GM23338 (cell line): ENCODE measurements around the gene SMURF2. TPM values are rescaled to one million over a fixed set of nuclear protein-coding genes. Genes with fewer than 3 reads are reported as not detected.
A peak's percentile ranks its signal among the peaks of the same experiment; 100 is the strongest.

Experiments used
- ATAC-seq: fragments of 200-7000 bp; cut with Tn5 transposase; 3 replicates; pipeline ENCODE4 v1.9.1; 2020
- DNase-seq: peaks from one replicate; pipeline ENCODE4 v3.0.0-alpha.2; 2015; ENCODE audit warnings: low spot score
- H2AFZ ChIP-seq: fragments of 200-600 bp; sonication (generic); 2 replicates; pipeline ENCODE4 v1.8.0; 2016; ENCODE audit warnings: antibody characterized with exemption, mild to moderate bottlenecking, moderate library complexity
- H3F3A ChIP-seq: fragments of 200-600 bp; sonication (generic); replicated peaks from 2 replicates; pipeline ENCODE4 v1.8.0; 2017; ENCODE audit warnings: antibody characterized with exemption, mixed run types, low read depth
- H3K27ac ChIP-seq: fragments of 200-600 bp; sonication (generic); 2 replicates; pipeline ENCODE4 v1.6.1; 2016; ENCODE audit warnings: low read depth
- H3K27me3 ChIP-seq: fragments of 200-600 bp; sonication (generic); 2 replicates; pipeline ENCODE4 v1.8.0; 2016; ENCODE audit warnings: mild to moderate bottlenecking, mixed run types, moderate library complexity; ENCODE audit not compliant: insufficient read depth
- H3K36me3 ChIP-seq: fragments of 200-600 bp; sonication (generic); 2 replicates; pipeline ENCODE4 v1.8.0; 2016; ENCODE audit warnings: mild to moderate bottlenecking; ENCODE audit not compliant: insufficient read depth
- H3K4me1 ChIP-seq: fragments of 200-600 bp; sonication (generic); 2 replicates; pipeline ENCODE4 v1.8.0; 2016; ENCODE audit warnings: mild to moderate bottlenecking, moderate library complexity; ENCODE audit not compliant: insufficient read depth
- H3K4me2 ChIP-seq: fragments of 200-600 bp; sonication (generic); 2 replicates; pipeline ENCODE4 v1.7.1; 2017; ENCODE audit warnings: mixed run types
- H3K4me3 ChIP-seq: fragments of 200-600 bp; sonication (generic); 2 replicates; pipeline ENCODE4 v1.6.1; 2016; ENCODE audit warnings: mixed run types
- H3K79me2 ChIP-seq: fragments of 200-600 bp; sonication (generic); replicated peaks from 2 replicates; pipeline ENCODE4 v1.8.0; 2017; ENCODE audit warnings: mild to moderate bottlenecking; ENCODE audit not compliant: insufficient read depth
- H3K9me2 ChIP-seq: fragments of 200-600 bp; sonication (generic); 2 replicates; pipeline ENCODE4 v1.8.0; 2017; ENCODE audit not compliant: insufficient read depth
- H4K20me1 ChIP-seq: fragments of 200-600 bp; sonication (generic); replicated peaks from 2 replicates; pipeline ENCODE4 v1.8.0; 2017; ENCODE audit warnings: mild to moderate bottlenecking; ENCODE audit not compliant: insufficient read depth
- H3K27ac Mint-ChIP-seq: 2 replicates; pipeline ENCODE4 v1.8.0; 2020; ENCODE audit warnings: inconsistent platforms, mild to moderate bottlenecking, moderate library complexity, mixed read lengths
- H3K27me3 Mint-ChIP-seq: 3 replicates; pipeline ENCODE4 v1.8.0; 2022; ENCODE audit warnings: low read depth, mild to moderate bottlenecking, moderate library complexity, mixed read lengths, inconsistent platforms; ENCODE audit not compliant: insufficient read depth, poor library complexity
- H3K36me3 Mint-ChIP-seq: 3 replicates; pipeline ENCODE4 v1.8.0; 2021; ENCODE audit warnings: low read depth, mild to moderate bottlenecking, inconsistent platforms, moderate library complexity, mixed read lengths
- H3K4me1 Mint-ChIP-seq: 3 replicates; pipeline ENCODE4 v1.8.0; 2020; ENCODE audit warnings: mild to moderate bottlenecking, inconsistent platforms, mixed read lengths
- H3K4me3 Mint-ChIP-seq: 3 replicates; pipeline ENCODE4 v1.8.0; 2021; ENCODE audit warnings: moderate library complexity, mild to moderate bottlenecking, inconsistent platforms, mixed read lengths
- H3K9me3 Mint-ChIP-seq: 3 replicates; pipeline ENCODE4 v1.8.0; 2020; ENCODE audit warnings: moderate library complexity, mild to moderate bottlenecking, inconsistent platforms, mixed read lengths
- CREB1 ChIP-seq: fragments of 250-450 bp; sonication (Bioruptor Pico); IDR thresholded peaks from 2 replicates; pipeline ENCODE4 v1.5.0; 2020; ENCODE audit warnings: low read depth, mild to moderate bottlenecking, moderate library complexity
- EZH2 ChIP-seq: fragments of 200-600 bp; sonication (generic); IDR thresholded peaks from one replicate; pipeline ENCODE4 v1.8.0; 2017; ENCODE audit warnings: antibody characterized with exemption, mild to moderate bottlenecking, low read depth; ENCODE audit not compliant: unreplicated experiment
- JUNB ChIP-seq: IDR thresholded peaks from one replicate; pipeline ENCODE4 v1.6.1; 2016; ENCODE audit warnings: antibody characterized with exemption; ENCODE audit not compliant: unreplicated experiment
- NANOG ChIP-seq: IDR thresholded peaks from 2 replicates; pipeline ENCODE4 v1.6.1; 2016; ENCODE audit warnings: antibody characterized with exemption, borderline replicate concordance
- POLR2AphosphoS5 ChIP-seq: IDR thresholded peaks from 2 replicates; pipeline ENCODE4 v1.6.1; 2016; ENCODE audit warnings: antibody characterized with exemption, low read depth
- microRNA-seq: library from miRNA; unstranded; fragments of <30 nt; microRNA quantifications from one replicate; pipeline ENCODE4, GENCODE V29; 2017
- polyA plus RNA-seq: library from polyadenylated mRNA; unstranded; fragments of >200 nt; fragmentation: Nextera tagmentation; extraction: Ambion mirVana; gene quantifications from 2 replicates; pipeline ENCODE4 v1.2.1, GENCODE V29; 2016
- small RNA-seq: library from RNA; depleted of rRNA; stranded (forward); fragments of <200 nt; gene quantifications from one replicate; pipeline ENCODE3, GENCODE V24; 2014; ENCODE audit warnings: low replicate concordance
- total RNA-seq: library from RNA; depleted of rRNA; stranded (reverse); fragments of >200 nt; shearing (Covaris generic); gene quantifications from 2 replicates; pipeline ENCODE4 v1.2.3, GENCODE V29; 2014; rRNA removed
- TF ChIP-seq, protein P1 (sequence below), 2 experiments: fragments of 200-600 bp in 1 of 2; sonication (generic) in 1 of 2; conservative IDR thresholded peaks; 2 replicates each; pipeline versions ENCODE4 v1.5.1 to v1.6.1; 2016 to 2017; ENCODE audit warnings: antibody characterized with exemption in 2 of 2, low read depth in 2 of 2, mild to moderate bottlenecking in 2 of 2, moderate library complexity in 1 of 2

SMURF2 gene
- total and polyA plus RNA-seq, 2 experiments from 2014 or later, result 12.1 to 29.6 TPM

DNA sequence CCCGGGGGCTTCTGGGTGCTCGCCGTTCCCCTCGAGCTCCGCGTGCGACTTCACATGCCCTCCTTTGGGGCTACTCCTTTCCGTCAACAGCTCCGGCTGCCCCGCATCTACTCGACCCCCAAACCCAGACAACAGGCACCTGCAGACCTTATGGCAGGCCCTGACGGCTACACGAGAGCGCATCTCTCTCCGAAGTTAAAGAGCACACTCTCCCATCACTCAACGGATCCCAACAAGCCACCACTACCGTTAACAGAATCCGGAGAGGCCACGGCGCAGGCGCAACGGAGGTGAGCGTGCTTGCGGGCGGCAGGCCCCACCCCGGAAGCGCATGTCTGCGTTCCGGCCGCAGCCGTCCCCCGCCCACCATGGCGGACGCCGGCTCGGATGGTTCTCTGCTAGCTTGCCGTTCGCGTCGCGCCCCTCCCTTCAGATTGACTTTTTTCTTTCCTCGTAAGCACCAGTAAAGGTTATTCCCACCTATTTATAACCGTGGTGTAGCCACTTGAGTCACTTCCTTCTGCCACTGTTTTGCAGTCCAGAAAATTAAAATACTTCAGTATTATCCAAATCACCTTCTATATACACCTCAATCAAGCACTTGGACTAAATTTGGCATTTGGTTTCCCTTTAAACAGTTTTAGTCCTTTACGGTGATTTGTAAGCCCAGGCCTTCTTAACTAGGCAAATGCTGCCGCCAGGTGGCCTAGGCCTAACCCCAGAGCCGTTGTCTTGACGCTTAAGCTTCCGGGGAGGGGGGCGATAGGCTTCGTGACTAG is 165.1 kb downstream of the SMURF2 start, which contains the start of gene POLG2:
TSS of gene POLG2 (minus strand) at position 269 of the 779 bp plus-strand sequence. CDS start at position 183, 86 bp downstream.
- peak within 1 kb of the TSS; percentile 84 for H3K4me2 ChIP-seq
- H3K4me3 ChIP-seq, result peak within 1 kb of the TSS; percentile 60
- H3K4me1 ChIP-seq, result peaks cover 10% of the 10 kb centered on the region
- peaks cover 65% of the 10 kb centered on the region for H3K79me2 ChIP-seq
- H3K27me3 ChIP-seq, result no peaks in the 10 kb centered on the region
- peak; percentile 86 for TF ChIP-seq POLR2AphosphoS5
- no peak for TF ChIP-seq NANOG
- TF ChIP-seq EZH2, result no peak
- TF ChIP-seq CREB1 (CRISPR knock-in tag), result peak; percentile 40; the same call in 1 of the 2 replicates
- TF ChIP-seq, protein P1, sequence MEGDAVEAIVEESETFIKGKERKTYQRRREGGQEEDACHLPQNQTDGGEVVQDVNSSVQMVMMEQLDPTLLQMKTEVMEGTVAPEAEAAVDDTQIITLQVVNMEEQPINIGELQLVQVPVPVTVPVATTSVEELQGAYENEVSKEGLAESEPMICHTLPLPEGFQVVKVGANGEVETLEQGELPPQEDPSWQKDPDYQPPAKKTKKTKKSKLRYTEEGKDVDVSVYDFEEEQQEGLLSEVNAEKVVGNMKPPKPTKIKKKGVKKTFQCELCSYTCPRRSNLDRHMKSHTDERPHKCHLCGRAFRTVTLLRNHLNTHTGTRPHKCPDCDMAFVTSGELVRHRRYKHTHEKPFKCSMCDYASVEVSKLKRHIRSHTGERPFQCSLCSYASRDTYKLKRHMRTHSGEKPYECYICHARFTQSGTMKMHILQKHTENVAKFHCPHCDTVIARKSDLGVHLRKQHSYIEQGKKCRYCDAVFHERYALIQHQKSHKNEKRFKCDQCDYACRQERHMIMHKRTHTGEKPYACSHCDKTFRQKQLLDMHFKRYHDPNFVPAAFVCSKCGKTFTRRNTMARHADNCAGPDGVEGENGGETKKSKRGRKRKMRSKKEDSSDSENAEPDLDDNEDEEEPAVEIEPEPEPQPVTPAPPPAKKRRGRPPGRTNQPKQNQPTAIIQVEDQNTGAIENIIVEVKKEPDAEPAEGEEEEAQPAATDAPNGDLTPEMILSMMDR (conservative IDR thresholded peaks at IDR 0.05; ENCODE audit: low read depth in 2 of 2), result peak; percentile 58 to 76
- Mint-ChIP-seq H3K4me3 (peak within 1 kb of the TSS; percentile 100), H3K9me3 (peaks cover 5% of the 10 kb centered on the region), H3K27ac (peak within 1 kb of the TSS; percentile 98), H3K4me1 (peaks cover 51% of the 10 kb centered on the region), H3K36me3 (peaks cover 84% of the 10 kb centered on the region), H3K27me3 (peaks cover 29% of the 10 kb centered on the region)
- H3K36me3 ChIP-seq, result peaks cover 42% of the 10 kb centered on the region
- peaks cover 47% of the 10 kb centered on the region for H3F3A ChIP-seq
- peak within 1 kb of the TSS; percentile 93 for H3K27ac ChIP-seq
- H2AFZ ChIP-seq, result no peak within 1 kb of the TSS
- ATAC-seq (peak; percentile 82), DNase-seq (peak; percentile 96)
- no peaks in the 10 kb centered on the region for H3K9me2 ChIP-seq
- peaks cover 29% of the 10 kb centered on the region for H4K20me1 ChIP-seq

DNA sequence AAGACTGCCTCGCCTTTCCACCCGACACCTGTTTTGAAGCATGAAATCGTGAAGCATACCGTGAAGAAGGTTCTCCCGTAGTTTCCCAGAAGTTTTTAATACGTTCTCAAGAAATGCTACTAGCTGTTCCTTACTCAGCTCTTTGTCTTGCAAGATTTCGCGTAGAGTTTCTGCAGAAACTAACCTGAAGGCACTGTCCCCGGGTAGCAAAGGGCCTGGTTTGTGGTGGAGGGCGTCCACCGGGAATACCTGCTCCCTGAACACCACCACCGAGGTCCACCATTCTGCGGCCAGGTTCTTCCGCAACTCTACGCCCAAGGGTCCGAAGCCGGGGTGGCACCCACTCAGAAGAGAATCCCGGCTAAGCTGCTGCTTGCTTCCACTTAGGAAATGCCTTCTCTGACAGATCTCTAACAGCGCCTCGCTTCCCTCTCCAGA is 165.7 kb downstream of the SMURF2 start:
- TF ChIP-seq EZH2, result no peak
- no peak for TF ChIP-seq JUNB
- TF ChIP-seq, protein P1 (conservative IDR thresholded peaks at IDR 0.05; ENCODE audit: low read depth in 2 of 2), result no peak
- peaks cover 11% of the 10 kb centered on the region for H3K9me3 Mint-ChIP-seq
- DNase-seq, result peak; percentile 21
- H3K27me3 Mint-ChIP-seq, result peaks cover 29% of the 10 kb centered on the region
- peaks cover 45% of the 10 kb centered on the region for H3K4me1 Mint-ChIP-seq
- ATAC-seq, result peak; percentile 7
- Histone ChIP-seq H3K4me1 (peaks cover 10% of the 10 kb centered on the region), H3K27ac (0 out of 2 replicates have a peak overlapping the region, but pooled peaks have one; percentile 18), H3K4me3 (peak overlapping the region; percentile 60), H3K9me2 (no peaks in the 10 kb centered on the region), H3K27me3 (no peaks in the 10 kb centered on the region), H3F3A (peaks cover 43% of the 10 kb centered on the region), H3K79me2 (peaks cover 59% of the 10 kb centered on the region), H3K36me3 (peaks cover 42% of the 10 kb centered on the region), H4K20me1 (peaks cover 25% of the 10 kb centered on the region), H3K4me2 (peak overlapping the region; percentile 84), H2AFZ (no peak overlapping the region)
- H3K27ac Mint-ChIP-seq, result peak overlapping the region; percentile 98
- H3K36me3 Mint-ChIP-seq, result peaks cover 84% of the 10 kb centered on the region
- H3K4me3 Mint-ChIP-seq, result peak overlapping the region; percentile 100

Small RNA genes lying within 50 kb of the gene (microRNA-seq; reads per million reads assigned to microRNA genes)
- gene MIR3064 (0.89 reads per million), gene MIR5047 (not detected)

Small RNA genes lying within 50 kb of the gene (small RNA-seq; reads per million reads assigned to genes)
- gene AC009994.1, result not detected

Other genes with a start within 250 kb of the SMURF2 start
- not detected in 2 replicates for gene MILR1, start 213.2 kb downstream of the SMURF2 start, total RNA-seq
- 0.39 TPM in 1 of 2 replicates, not detected in the other for gene MILR1, start 213.2 kb downstream of the SMURF2 start, polyA plus RNA-seq
- 19.8 and 20.2 TPM in 2 replicates for gene POLG2, start 165.3 kb downstream of the SMURF2 start, total RNA-seq
- 27.7 and 28.0 TPM in 2 replicates for gene POLG2, start 165.3 kb downstream of the SMURF2 start, polyA plus RNA-seq
- 399 and 400 TPM in 2 replicates for gene DDX5, start 156.0 kb downstream of the SMURF2 start, total RNA-seq
- gene DDX5, start 156.0 kb downstream of the SMURF2 start, polyA plus RNA-seq, result 367 and 447 TPM in 2 replicates
- gene CEP95, start 155.3 kb downstream of the SMURF2 start, total RNA-seq, result 41.1 and 81.1 TPM in 2 replicates
- gene CEP95, start 155.3 kb downstream of the SMURF2 start, polyA plus RNA-seq, result 38.9 and 45.4 TPM in 2 replicates